IMR-90 (cell line): ENCODE measurements around the gene PPIC.

Experiments used
- CEBPB ChIP-seq: IDR thresholded peaks from 2 replicates; pipeline ENCODE4 v1.6.1; 2012; ENCODE audit warnings: low read depth, low read length, improper control_type of control experiment
- CHD1 ChIP-seq: IDR thresholded peaks from 2 replicates; pipeline ENCODE4 v1.6.1; 2012; ENCODE audit warnings: low read depth, low read length, improper control_type of control experiment
- CTCF ChIP-seq: conservative IDR thresholded peaks from 2 replicates; pipeline ENCODE4 v1.5.1; 2012; ENCODE audit warnings: mild to moderate bottlenecking, low read depth, low read length, improper control_type of control experiment
- MAFK ChIP-seq: IDR thresholded peaks from 2 replicates; pipeline ENCODE4 v1.6.1; 2012; ENCODE audit warnings: low read depth, low read length, improper control_type of control experiment
- POLR2A ChIP-seq: IDR thresholded peaks from 2 replicates; pipeline ENCODE4 v1.6.1; 2012; ENCODE audit warnings: mild to moderate bottlenecking, low read depth, low read length
- RFX5 ChIP-seq: IDR thresholded peaks from 2 replicates; pipeline ENCODE4 v1.8.0; 2012; ENCODE audit warnings: low read depth, mild to moderate bottlenecking, low read length, moderate library complexity

- no peak for TF ChIP-seq POLR2A
- no peak for TF ChIP-seq CEBPB
- 0 out of 2 replicates have a peak, but pooled peaks have one; percentile 18 for TF ChIP-seq CTCF
- TF ChIP-seq RFX5, result no peak
- no peak for TF ChIP-seq MAFK
- TF ChIP-seq CHD1, result no peak
Measured at GRCh38 chr5:122999947-123000563, 36.5 kb downstream of the PPIC start.
